Activated T-helper 1 cell treated with anti-CD3 and anti-CD28 coated beads, Interleukin-12 subunit alpha, Interleukin-12 subunit beta, Interleukin-2, Interleukin-4 antibody, amounts not matched to agents 30 ng/mL and 10 ng/mL and 1 ng/mL, durations not matched to agents 14 hours and 24 hours and 36 hours (primary cell): ENCODE data around the gene KSR2. TPM values are rescaled to one million over a fixed set of nuclear protein-coding genes. Genes with fewer than 3 reads are reported as not detected.
"Not testable (repeated sequence)": the region's sequence is repeated elsewhere in the genome, so short reads cannot be mapped to it uniquely, and the experiment has no call there.

Experiments used
- DNase-seq: peaks from one replicate; pipeline ENCODE4 v3.0.0; 2021; ENCODE audit warnings: low spot score
- H3K27ac Mint-ChIP-seq: one replicate; pipeline ENCODE4 v1.8.0; 2021; ENCODE audit warnings: mild to moderate bottlenecking, mixed read lengths
- H3K27me3 Mint-ChIP-seq: one replicate; pipeline ENCODE4 v1.8.0; 2022; ENCODE audit warnings: mild to moderate bottlenecking, moderate library complexity, mixed read lengths; ENCODE audit not compliant: insufficient read depth
- H3K36me3 Mint-ChIP-seq: one replicate; pipeline ENCODE4 v1.8.0; 2021; ENCODE audit warnings: low read depth, mixed read lengths
- H3K4me1 Mint-ChIP-seq: one replicate; pipeline ENCODE4 v1.8.0; 2021; ENCODE audit warnings: low read depth, mixed read lengths
- H3K4me3 Mint-ChIP-seq: one replicate; pipeline ENCODE4 v1.8.0; 2021; ENCODE audit warnings: mild to moderate bottlenecking, moderate library complexity, mixed read lengths
- H3K9me3 Mint-ChIP-seq: one replicate; pipeline ENCODE4 v1.8.0; 2021; ENCODE audit warnings: mixed read lengths
- intact Hi-C: fragments of 100-400 bp; cut with micrococcal nuclease; formaldehyde crosslinking; loops from one replicate; pipeline ENCODE4 v1.15.1; 2024
- total RNA-seq: library from RNA; stranded (reverse); gene quantifications from 2 replicates; pipeline ENCODE4 v1.2.3, GENCODE V29; 2022

KSR2 gene
- total RNA-seq, 1 donor from 2014 or later: 0.08 TPM

DNA sequence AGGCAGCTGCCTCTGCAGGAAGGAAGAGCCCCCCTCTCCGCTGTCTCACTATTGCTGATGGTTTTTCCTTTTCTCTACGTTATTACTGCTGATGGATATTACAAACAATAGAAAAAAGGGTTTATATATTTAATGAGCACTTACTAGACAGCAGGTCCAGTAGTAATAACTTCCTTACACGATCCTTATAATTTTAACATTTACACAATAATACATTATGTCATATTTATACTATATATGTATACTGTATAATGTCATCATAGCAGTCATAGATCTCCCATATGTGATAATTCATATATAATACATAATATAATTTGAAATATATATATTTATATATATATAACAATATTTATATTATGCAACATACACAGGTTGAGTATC is 92.4 kb downstream of the KSR2 start:
- no peak overlapping the region for H3K27ac Mint-ChIP-seq
- peaks cover 24% of the 10 kb centered on the region for H3K27me3 Mint-ChIP-seq
- H3K4me3 Mint-ChIP-seq: no peak overlapping the region
- DNase-seq: no peak
- no peaks in the 10 kb centered on the region for H3K9me3 Mint-ChIP-seq
- peaks cover 12% of the 10 kb centered on the region for H3K4me1 Mint-ChIP-seq
- intact Hi-C loops: loop anchor here (5.0 kb wide), 2 partner anchors 246 to 306 kb away; no protein-coding TSS in a partner anchor
- H3K36me3 Mint-ChIP-seq: no peaks in the 10 kb centered on the region

DNA sequence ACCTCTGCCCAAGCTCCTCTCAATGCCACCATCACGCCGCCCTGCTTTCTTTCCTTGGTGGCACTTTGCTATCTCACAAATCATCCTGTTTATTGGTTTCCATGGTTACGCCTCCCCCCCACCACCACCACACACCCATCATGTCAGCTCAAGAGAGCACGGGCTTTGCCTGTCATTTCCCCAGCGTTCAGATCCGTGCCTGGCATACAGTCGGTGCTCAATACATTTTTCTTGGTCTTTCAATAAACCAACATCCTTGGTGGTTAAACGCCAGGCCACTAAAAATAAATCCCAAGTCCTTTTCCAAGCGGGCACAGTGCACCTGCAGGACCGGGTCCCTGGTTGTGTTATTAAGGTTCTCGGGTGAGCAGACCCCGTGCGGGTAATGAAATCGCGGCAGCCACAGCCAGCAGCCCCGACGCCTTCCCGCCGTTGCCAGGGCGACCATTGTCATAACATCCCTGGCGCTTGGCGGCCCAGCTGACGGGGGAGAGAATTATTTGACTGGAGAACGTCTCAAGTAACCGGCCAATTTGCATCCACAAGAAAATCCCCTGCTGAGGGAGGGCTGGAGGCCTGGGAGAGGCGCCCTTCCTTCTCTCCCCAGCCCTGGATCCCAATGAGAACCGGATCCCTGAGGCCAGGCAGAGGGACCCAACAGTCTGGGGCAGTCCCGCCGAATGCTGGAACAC is 92.9 kb downstream of the KSR2 start:
- Mint-ChIP-seq H3K9me3 (no peaks in the 10 kb centered on the region), H3K4me1 (peaks cover 12% of the 10 kb centered on the region), H3K27ac (no peak overlapping the region), H3K36me3 (no peaks in the 10 kb centered on the region), H3K4me3 (no peak overlapping the region), H3K27me3 (peaks cover 24% of the 10 kb centered on the region)
- no peak for DNase-seq
- intact Hi-C loops: loop anchor here (1.0 to 5.0 kb wide), 7 partner anchors 159 to 501 kb away; partner anchors contain the start of genes PEBP1, SUDS3 and VSIG10

DNA sequence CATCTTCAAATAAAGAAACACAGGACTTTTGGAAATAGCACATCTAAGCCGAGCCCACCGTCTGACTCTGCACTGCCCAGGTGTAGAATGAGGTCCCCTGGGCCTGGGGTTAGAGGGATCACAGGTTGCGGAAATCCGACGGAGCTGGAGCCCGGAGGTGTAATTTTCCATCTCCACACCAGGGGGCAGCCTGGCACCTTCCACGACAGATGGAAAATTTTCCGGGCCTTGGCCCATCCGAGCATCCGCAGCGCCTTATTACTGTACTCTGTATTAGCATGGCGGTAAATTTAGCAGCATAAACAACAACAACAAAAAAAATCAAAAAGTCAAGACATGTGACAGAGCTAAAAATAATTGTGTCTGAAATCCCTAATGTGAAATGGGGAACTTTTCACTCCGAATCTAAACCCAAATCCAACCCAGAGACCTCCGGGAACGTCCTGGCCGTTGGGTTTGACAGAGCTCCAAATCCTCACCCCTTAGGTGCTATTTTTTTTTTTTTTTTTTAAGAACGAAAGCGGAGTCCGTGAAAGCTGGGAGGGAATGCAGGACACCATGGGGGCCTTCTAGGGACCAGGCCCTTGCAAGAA is 93.9 kb downstream of the KSR2 start:
- H3K27ac Mint-ChIP-seq: no peak overlapping the region
- peak; percentile 34 for DNase-seq
- peaks cover 27% of the 10 kb centered on the region for H3K27me3 Mint-ChIP-seq
- no peaks in the 10 kb centered on the region for H3K9me3 Mint-ChIP-seq
- no peak overlapping the region for H3K4me3 Mint-ChIP-seq
- no peaks in the 10 kb centered on the region for H3K36me3 Mint-ChIP-seq
- intact Hi-C loops: loop anchor here (1.0 to 5.0 kb wide), 8 partner anchors 141 to 502 kb away; partner anchors contain the start of genes PEBP1, RFC5, SUDS3 and VSIG10
- peaks cover 12% of the 10 kb centered on the region for H3K4me1 Mint-ChIP-seq

DNA sequence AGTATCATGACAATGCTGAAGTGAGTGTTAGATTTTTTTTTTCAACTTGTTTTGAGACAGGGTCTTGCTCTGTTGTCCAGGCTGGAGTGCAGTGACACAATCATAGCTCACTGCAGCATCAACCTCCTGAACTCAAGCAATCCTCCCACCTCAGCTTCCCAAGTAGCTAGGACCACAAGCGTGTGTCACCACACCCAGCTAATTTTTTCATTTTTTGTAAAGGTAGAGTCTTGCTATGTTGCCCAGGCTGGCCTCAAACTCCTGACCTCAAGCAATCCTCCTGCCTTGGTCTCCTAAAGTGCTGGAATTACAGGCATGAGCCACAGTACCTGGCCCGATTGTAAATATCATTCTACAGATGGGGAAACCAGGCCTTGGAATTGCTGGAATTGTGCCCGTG is 94.6 kb downstream of the KSR2 start:
- peaks cover 12% of the 10 kb centered on the region for H3K4me1 Mint-ChIP-seq
- H3K36me3 Mint-ChIP-seq, H3K27ac Mint-ChIP-seq, H3K4me3 Mint-ChIP-seq, DNase-seq, H3K9me3 Mint-ChIP-seq: not testable (repeated sequence)
- intact Hi-C loops: loop anchor here (1.0 to 2.0 kb wide), 4 partner anchors 142 to 503 kb away; partner anchors contain the start of genes PEBP1, RFC5, SUDS3 and VSIG10
- H3K27me3 Mint-ChIP-seq: peaks cover 27% of the 10 kb centered on the region

DNA sequence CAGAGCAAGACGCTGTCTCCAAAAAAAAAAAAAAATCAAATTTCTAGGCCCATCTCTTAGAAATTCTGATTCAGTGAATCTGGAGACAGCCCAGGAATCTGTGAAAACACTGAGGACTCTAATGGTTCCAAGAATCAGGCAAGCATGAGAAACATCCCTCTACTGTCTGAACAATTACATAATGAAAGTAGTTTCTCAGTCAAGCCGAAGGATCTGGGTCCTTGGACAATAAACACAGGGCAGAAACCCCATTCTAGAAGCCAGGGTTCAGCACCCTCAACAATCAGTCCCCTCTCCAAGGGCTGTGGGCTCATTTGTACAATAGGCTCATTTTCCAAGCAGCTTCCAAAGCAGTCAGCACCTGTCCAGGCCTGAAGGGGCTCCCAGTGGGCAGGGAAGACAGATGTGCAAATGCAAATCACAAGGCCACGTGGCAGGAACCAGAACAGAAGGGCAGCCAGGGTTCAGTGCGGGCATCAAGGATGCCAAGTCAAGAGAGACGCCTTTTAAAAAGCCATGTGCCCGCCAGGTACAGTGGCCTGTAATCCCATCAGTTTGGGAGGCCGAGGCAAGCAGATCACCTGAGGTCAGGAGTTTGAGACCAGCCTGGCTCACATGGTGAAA is 96.1 kb downstream of the KSR2 start:
- intact Hi-C loops: no loop called here
- Mint-ChIP-seq H3K27me3 (peaks cover 22% of the 10 kb centered on the region), H3K36me3 (no peaks in the 10 kb centered on the region), H3K9me3 (no peaks in the 10 kb centered on the region), H3K27ac (no peak overlapping the region), H3K4me3 (no peak overlapping the region), H3K4me1 (peaks cover 12% of the 10 kb centered on the region)
- no peak for DNase-seq

DNA sequence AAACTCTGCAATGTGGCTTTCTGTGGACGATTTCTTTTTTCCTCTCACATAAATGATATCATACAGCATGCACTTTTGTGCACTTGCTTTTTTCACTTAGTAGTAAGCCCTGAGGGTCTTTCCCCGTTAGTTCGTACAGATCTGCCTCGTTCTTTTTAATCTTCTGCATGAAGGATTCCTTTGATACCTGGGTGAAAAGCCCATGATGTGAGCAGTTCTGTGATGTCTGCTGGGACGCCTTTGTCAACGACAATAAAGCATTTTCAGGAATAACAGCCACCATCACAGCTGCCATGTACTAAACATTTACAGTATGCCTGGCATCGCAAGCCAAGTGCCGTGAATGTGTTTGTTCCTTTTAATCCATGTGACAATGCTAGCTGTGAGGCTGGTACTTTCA is 99.2 kb downstream of the KSR2 start:
- H3K36me3 Mint-ChIP-seq: no peaks in the 10 kb centered on the region
- no peak overlapping the region for H3K4me3 Mint-ChIP-seq
- H3K27ac Mint-ChIP-seq: no peak overlapping the region
- intact Hi-C loops: no loop called here
- H3K27me3 Mint-ChIP-seq: peaks cover 7% of the 10 kb centered on the region
- no peaks in the 10 kb centered on the region for H3K9me3 Mint-ChIP-seq
- no peak for DNase-seq
- H3K4me1 Mint-ChIP-seq: peaks cover 3% of the 10 kb centered on the region

DNA sequence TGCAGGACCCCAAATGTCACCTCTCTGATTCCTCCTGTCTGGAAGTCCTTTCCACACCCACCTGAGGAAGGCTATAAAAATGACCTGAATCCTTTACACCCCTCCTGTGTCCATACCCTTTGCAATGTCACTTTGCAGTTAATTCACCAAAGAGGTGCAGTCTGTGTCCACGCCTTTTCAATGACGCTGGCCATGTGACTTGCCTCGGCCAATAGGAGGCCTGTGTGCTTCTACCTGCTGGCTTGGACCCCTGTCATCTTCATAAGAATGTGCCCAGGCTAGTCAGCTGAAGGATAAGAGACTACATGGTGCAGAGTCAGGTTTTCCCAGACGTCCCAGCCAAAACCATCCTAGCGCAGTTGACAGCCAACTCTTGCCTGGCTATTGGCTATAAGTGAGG is 101.4 kb downstream of the KSR2 start:
- Mint-ChIP-seq H3K36me3 (no peaks in the 10 kb centered on the region), H3K27me3 (peaks cover 5% of the 10 kb centered on the region), H3K4me3 (no peak overlapping the region), H3K9me3 (no peaks in the 10 kb centered on the region), H3K4me1 (no peaks in the 10 kb centered on the region), H3K27ac (no peak overlapping the region)
- no peak for DNase-seq
- intact Hi-C loops: no loop called here

DNA sequence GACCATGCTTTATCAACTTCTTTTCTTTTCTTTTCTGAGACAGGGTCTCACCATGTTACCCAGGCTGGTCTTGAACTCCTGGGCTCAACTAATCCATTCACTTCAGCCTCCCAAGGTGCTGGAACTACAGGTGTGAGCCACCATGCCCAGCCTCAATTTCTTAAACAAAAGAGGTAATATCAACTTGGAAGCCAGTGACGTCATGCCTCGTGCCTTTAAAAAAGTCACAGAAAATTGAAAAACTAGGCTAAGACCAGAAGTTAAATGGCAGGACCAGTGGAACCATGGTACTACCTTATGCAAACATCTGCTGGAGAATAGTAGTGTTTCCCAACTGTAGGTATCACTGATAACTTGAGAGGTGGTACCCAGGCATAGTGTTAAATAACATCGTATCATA is 103.3 kb downstream of the KSR2 start:
- H3K9me3 Mint-ChIP-seq: no peaks in the 10 kb centered on the region
- H3K27ac Mint-ChIP-seq: no peak overlapping the region
- no peak overlapping the region for H3K4me3 Mint-ChIP-seq
- H3K36me3 Mint-ChIP-seq: no peaks in the 10 kb centered on the region
- peaks cover 4% of the 10 kb centered on the region for H3K27me3 Mint-ChIP-seq
- intact Hi-C loops: no loop called here
- no peak for DNase-seq
- no peaks in the 10 kb centered on the region for H3K4me1 Mint-ChIP-seq

DNA sequence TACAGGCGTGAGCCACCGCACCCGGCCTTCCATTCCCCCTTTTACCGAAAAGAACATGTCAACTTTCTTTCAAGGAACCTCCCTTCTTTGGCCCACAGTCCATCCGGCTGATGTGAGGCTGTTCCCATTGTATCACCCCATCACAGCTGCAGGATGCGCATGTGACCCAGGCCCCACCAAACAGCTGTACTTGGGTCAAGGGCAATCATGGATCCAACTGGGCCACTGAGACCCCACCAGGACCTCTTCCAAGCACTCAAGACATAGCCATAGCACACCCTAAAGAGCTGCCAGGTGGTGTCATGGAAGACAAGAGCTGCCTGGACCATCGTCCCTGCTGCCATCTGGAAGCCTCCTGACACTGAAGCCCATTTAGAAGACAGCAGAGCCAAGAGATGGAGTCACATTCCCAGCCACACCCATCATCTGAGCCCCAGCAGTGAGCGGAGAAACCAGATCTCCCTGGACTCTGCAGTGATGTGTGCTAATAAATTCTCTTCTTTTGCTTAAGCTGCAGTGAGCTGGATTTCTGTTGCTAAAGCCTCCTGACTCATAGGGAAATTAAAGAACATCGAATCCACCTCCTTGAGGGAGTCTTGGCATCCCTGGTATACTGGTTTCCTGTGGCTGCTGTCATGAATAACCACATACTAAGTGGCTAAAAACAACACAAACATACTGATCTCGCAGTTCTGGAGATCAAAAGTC is 105.6 kb downstream of the KSR2 start:
- Mint-ChIP-seq H3K27me3 (peaks cover 2% of the 10 kb centered on the region), H3K4me3 (no peak overlapping the region), H3K27ac (no peak overlapping the region), H3K4me1 (no peaks in the 10 kb centered on the region), H3K36me3 (no peaks in the 10 kb centered on the region), H3K9me3 (no peaks in the 10 kb centered on the region)
- DNase-seq: no peak
- intact Hi-C loops: no loop called here

DNA sequence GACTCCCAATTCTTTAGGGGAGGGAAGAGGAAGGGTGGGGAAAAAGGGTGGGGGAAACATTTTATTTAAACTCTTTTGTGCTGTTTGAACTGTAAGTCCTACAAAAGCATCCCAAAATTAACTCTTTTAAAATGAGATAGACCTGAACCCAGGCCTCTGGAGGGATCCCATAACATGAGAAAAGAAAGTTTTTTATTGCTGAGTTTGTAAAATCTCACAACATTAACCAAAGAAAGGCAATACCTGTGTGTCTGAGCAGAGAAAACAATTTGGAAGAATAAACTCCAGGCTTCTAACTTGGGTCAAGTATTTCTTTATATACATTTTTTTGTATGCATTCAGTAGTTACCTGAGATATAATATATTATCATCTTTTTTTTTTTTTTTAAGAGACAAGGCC is 107.1 kb downstream of the KSR2 start:
- no peak overlapping the region for H3K27ac Mint-ChIP-seq
- no peaks in the 10 kb centered on the region for H3K9me3 Mint-ChIP-seq
- H3K4me1 Mint-ChIP-seq: no peaks in the 10 kb centered on the region
- intact Hi-C loops: no loop called here
- H3K4me3 Mint-ChIP-seq: no peak overlapping the region
- DNase-seq: no peak
- H3K27me3 Mint-ChIP-seq: peaks cover 2% of the 10 kb centered on the region
- no peaks in the 10 kb centered on the region for H3K36me3 Mint-ChIP-seq

DNA sequence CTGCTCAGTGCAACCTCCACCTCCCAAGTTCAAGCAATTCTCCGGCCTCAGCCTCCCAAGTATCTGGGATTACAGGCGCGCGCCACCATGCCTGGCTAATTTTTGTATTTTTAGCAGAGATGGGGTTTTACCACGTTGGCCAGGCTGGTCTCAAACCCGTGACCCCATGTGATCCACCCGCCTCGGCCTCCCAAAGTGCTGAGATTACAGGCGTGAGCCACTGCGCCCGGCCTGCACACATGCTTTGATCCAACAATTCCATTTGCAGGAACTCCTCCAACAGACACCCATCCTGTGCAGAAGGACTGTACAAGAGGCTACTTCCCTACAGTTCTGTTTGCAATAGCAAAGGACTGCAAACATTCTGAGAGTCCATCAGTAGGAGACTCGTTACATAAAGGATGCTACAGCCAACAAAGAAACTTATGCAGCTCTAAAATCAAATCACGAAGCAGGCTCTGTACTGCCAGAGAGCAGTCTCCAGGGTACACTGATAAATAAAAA is 108.0 kb downstream of the KSR2 start:
- H3K36me3 Mint-ChIP-seq, DNase-seq, H3K27ac Mint-ChIP-seq, H3K9me3 Mint-ChIP-seq, intact Hi-C loops, H3K4me1 Mint-ChIP-seq, H3K4me3 Mint-ChIP-seq, H3K27me3 Mint-ChIP-seq: not testable (repeated sequence)

DNA sequence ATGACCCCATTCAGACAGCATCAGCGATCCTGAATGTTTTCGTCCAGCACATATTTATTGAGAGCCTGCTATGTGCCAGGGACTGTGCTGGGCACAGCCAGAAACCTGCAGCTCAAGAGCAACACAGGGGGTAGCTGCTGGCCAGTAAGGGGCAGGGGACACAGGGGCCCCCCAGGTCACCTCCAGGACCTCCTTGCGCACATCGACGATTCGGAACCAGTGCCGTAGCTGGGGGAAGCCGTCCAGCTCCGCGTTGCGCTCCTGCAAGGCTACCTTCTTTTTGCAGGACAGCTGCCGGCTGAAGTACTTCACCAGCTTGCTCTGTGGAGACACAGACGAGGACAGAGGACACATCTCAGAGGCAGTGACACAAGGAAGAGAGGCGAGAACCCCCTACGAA is 108.7 kb downstream of the KSR2 start:
- Mint-ChIP-seq H3K9me3 (no peaks in the 10 kb centered on the region), H3K4me3 (no peak overlapping the region), H3K27me3 (peaks cover 2% of the 10 kb centered on the region), H3K27ac (no peak overlapping the region), H3K4me1 (no peaks in the 10 kb centered on the region), H3K36me3 (no peaks in the 10 kb centered on the region)
- DNase-seq: no peak
- intact Hi-C loops: no loop called here
